ENCODE data around the gene APBB2.

The APBB2 gene

GRCh38 chr4:41098093-41099048 lies 116.0 kb downstream of the APBB2 start:
- DNase-seq (ENCODE audit: low spot score) = no peak

DNA sequence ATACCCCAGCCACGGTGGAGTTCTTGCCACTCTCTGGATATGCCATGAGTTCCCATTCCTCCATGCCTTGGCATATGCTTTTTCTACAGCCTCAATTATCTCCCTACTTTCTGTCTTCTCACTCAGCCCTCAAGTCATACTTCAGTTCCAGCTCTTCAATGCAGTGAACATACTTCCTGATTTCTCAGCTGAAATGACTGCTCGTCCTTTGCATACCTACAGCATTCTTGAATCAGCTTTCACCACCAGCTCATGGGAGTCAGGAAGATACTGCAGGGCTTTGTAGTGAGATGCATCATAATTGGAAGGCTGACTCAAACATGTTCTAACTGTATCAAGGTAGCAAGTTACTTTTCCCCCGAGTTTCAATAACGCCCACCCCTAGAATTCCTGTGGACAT lies 118.4 kb downstream of the APBB2 start:
- no peak for DNase-seq (ENCODE audit: low spot score)

DNA sequence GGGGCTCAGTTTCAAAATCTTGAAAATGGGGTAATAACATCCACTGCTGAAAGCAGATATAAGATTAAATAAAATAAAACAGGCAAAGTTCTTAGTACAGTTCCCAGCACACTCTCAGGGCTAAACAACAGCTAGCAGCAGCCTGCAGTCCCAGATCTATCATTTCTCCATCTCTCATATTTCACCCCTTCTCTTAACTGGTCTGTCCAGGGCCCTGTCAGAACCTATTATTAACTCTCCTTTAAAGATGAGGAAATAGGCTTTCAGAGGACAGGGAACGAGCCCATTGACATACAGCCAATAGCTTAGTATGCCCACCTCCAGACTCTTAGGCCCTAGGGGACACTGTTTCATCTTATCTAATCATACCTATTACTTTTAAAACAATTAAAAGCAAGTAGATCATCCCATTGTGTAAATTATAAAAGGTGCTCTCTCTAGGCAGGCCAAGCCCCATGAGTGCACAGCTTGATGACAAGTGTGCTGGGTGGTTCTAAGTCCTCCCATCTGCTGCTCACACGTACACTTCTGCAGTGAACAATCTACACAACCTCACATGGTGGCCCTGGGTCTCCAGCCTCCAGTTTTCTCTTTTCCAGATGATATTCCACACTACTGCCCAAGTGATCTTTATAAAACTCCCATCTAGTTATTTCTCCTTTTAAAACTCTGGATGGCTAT lies 119.0 kb downstream of the APBB2 start:
- DNase-seq (ENCODE audit: low spot score) = no peak

DNA sequence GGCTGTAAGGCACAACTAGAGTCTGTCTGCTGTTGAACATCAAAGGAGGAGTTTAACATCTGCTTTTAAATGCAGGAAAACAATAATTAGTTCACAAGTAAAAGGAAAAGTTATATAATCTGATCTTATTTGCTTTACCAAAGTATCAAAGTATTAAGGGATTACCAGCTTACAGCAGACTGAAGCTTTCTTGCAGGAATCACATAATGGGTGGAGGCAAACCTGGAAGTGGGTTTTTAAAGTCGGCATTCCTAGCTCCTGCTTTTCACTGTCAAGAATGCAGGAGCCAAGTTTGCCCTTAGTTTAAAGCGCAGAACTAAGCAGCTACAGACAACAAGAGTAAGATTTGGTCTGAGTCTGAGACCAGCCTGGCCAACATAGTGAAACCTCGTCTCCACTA lies 122.2 kb downstream of the APBB2 start:
- no peak for DNase-seq (ENCODE audit: low spot score)

GRCh38 chr4:41081847-41082246 lies 132.5 kb downstream of the APBB2 start:
- no peak for DNase-seq (ENCODE audit: low spot score)

- no peak for DNase-seq (ENCODE audit: low spot score)
These were observed 133.4 kb downstream of the APBB2 start for GRCh38 chr4:41080976-41081375.

- DNase-seq (ENCODE audit: low spot score) = no peak
These were observed 134.3 kb downstream of the APBB2 start for GRCh38 chr4:41079881-41080560.

DNA sequence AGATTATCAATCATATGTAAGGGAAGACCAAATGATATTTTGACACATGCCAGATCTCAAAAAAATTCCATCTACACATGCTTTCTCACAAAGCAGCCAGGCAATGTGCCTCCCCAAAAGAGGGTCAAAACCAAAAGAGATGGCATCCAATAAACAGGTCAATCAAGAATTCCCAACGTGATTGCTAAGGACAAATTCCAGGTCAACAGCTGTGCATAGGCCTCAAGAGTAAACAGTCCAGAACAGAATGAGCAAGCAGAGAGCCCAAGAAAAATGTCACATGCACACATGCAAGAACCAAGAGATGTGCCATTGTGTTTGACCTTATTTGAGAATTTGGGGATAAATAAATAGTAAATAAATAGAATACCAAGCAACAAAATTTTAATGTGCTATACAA lies 136.7 kb downstream of the APBB2 start:
- DNase-seq (ENCODE audit: low spot score) = no peak

DNA sequence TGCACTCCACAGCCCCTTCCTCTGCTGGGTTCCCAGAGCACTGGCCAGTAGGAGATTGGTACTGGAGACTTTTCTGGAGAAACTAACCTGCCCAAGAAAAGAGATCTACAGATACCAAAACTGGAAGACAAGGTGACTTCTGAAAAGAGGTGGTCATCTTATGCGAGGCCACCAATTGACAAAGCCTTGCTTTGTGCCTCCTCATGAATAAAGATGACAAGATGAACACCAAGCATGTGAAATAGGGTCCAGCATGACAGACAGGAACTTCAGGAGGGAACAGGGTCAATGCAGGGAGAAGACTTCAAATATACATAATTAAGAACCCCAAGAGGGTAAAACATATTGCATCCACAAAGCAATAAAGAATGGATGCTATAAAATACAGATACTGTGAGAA lies 137.9 kb downstream of the APBB2 start:
- no peak for DNase-seq (ENCODE audit: low spot score)

GRCh38 chr4:41074215-41074614 lies 140.1 kb downstream of the APBB2 start:
- no peak for DNase-seq (ENCODE audit: low spot score)

- DNase-seq (ENCODE audit: low spot score) = no peak
These were observed 142.1 kb downstream of the APBB2 start for GRCh38 chr4:41072021-41072777.

DNA sequence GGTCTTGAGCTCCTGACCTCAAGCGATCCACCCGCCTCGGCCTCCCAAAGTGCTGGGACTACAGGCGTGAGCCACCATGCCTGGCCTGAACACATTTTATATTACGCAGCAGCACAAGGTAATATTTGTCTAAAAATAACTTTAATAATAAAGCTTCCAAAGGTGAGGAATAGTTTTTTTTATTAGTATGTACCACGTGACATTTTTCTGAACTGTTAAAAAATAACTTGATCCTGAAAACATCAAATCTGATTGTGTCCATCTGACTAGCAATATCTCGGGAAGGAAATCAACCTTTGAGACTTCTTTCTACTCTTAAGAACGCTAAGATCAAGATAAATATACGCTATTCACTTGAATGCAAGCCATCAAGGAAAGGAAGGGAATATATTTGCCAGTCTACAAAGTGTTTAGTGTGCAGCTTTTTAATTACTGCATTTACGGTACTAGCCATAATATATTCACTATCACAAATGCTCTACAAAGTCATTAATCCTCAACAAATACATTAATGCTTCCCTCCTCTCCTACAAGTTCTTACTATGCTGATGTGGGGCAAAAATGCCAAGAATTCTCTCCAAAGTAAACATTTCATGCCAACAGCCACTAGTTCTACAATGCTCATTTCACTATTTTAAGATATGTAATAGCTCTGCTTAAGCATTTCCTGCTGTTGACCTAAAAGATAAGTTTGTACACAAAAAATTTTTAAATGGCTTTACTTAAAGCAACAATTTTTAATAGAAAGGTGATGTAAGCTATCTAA lies 143.6 kb downstream of the APBB2 start:
- DNase-seq (ENCODE audit: low spot score) = no peak

GRCh38 chr4:41069838-41070237 lies 144.5 kb downstream of the APBB2 start:
- no peak for DNase-seq (ENCODE audit: low spot score)

DNA sequence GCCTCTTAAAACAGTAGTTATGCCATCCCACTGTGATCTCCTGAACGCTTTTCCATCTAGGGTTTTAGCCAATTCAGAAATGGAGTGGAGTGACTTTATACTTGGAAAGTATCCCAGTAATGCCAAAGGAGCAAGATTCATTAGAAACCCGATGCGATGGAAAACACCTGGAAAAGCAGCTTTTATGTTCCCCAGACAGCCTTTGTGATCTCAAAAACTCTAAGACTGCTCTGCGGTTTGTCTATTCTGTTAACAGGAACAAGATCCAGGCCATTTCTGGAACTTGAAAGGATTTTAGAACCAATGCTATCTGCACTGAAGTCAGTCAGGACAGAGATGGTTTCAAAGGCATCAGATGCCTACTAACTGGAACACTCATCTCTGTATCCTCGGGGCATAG lies 145.1 kb downstream of the APBB2 start:
- no peak for DNase-seq (ENCODE audit: low spot score)

DNA sequence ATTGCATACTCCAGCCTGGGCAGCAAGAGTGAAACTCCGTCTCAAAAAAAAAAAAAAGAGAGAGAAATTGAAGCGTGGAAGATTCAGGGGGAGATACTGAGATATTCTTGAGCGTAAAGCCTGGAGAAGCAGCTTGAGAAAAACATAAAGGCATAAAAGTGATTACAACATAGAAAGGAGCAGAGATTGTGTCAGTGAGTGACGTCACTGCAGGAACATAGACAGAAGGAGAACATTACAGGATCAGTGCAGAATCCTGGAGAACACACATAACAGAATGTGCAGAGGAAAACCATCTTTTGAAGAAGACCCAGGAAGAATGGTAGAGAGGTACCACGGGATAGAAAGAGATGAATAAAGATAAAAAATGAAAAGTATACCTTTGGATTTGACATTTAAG lies 147.0 kb downstream of the APBB2 start:
- no peak for DNase-seq (ENCODE audit: low spot score)

- no peak for DNase-seq (ENCODE audit: low spot score)
These were observed 148.3 kb downstream of the APBB2 start for GRCh38 chr4:41066049-41066448.

GRCh38 chr4:41065434-41066006 lies 148.8 kb downstream of the APBB2 start:
- DNase-seq (ENCODE audit: low spot score) = no peak

GRCh38 chr4:41064953-41065352 lies 149.4 kb downstream of the APBB2 start:
- DNase-seq (ENCODE audit: low spot score) = no peak

DNA sequence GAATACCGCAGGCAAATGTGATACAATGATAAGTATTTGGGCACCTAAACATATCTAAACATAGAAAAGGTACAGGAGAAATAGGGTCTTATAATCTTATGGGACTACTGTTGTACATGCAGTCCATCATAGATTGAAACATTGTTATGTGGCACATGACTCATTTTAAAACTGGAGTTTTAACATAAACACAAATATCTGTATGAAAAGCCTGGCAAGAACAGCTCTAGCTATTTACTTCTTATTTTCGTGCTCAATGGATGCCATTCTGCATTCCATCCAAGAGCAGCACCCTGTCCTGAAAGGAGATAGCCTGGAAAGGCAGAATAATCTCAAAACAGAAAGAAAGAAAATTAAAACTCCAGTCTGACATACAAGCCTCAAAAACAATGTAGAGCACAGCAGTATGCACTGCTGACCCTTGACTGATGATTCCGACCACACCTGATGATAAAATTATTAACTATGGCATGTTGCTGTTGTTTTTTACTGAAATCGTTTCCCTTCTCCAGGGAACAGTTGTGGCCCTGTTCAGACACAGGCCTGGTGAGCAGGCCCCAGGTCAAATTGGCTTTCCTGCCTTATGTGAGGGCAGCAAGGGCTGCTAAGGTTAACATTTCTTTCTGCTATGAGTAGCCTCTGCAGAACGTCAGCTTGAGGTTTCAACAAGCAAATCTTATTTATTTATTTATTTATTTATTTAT lies 152.7 kb downstream of the APBB2 start:
- DNase-seq (ENCODE audit: low spot score) = no peak

Measured in kidney capillary endothelial cell (primary cell).